HepG2 (cell line): ENCODE data around the gene RUSC1.

Source experiments
- CEBPB ChIP-seq: IDR thresholded peaks from 2 replicates; pipeline ENCODE4 v1.6.1; 2011; ENCODE audit warnings: low read depth, low read length, improper control_type of control experiment, borderline replicate concordance
- CTCF ChIP-seq: sonication (generic); formaldehyde crosslinking; IDR thresholded peaks from 2 replicates; pipeline ENCODE4 v1.5.0; 2020; ENCODE audit warnings: mild to moderate bottlenecking, missing genetic modification reagents, moderate library complexity
- EP300 ChIP-seq, 3 experiments: sonication (generic) in 1 of 3; formaldehyde crosslinking in 1 of 3; IDR thresholded peaks; 2 replicates each; pipeline versions ENCODE4 v1.5.1 to v1.6.1; 2011 to 2020; ENCODE audit warnings: low read depth in 2 of 3, low read length in 2 of 3, borderline replicate concordance in 1 of 3, improper control_type of control experiment in 1 of 3, mild to moderate bottlenecking in 1 of 3, missing genetic modification reagents in 1 of 3, moderate library complexity in 1 of 3
- GTF3A ChIP-seq: sonication (generic); formaldehyde crosslinking; conservative IDR thresholded peaks from 2 replicates; pipeline ENCODE4 v1.4.0; 2020; ENCODE audit warnings: mild to moderate bottlenecking, missing genetic modification reagents
- KLF13 ChIP-seq: sonication (generic); formaldehyde crosslinking; IDR thresholded peaks from 2 replicates; pipeline ENCODE4 v1.4.0; 2020; ENCODE audit warnings: mild to moderate bottlenecking, missing genetic modification reagents
- MTF1 ChIP-seq: sonication (generic); formaldehyde crosslinking; IDR thresholded peaks from 2 replicates; pipeline ENCODE4 v1.5.0; 2020; ENCODE audit warnings: missing genetic modification reagents
- POLR2A ChIP-seq, 2 experiments: IDR thresholded peaks; 2 replicates each; pipeline ENCODE4 v1.6.1; 2011; ENCODE audit warnings: low read depth in 2 of 2, low read length in 2 of 2, mild to moderate bottlenecking in 1 of 2, moderate library complexity in 1 of 2; ENCODE audit not compliant: insufficient read depth in 1 of 2
- SRSF9 ChIP-seq: fragments of 200-400 bp; formaldehyde crosslinking; IDR thresholded peaks from 2 replicates; pipeline ENCODE4 v1.6.1; 2018; ENCODE audit warnings: borderline replicate concordance, mild to moderate bottlenecking, low read depth, low read length; ENCODE audit not compliant: insufficient read depth, poor library complexity, severe bottlenecking
- ZNF354B ChIP-seq: sonication (generic); formaldehyde crosslinking; IDR thresholded peaks from 2 replicates; pipeline ENCODE4 v1.8.0; 2022; ENCODE audit warnings: mild to moderate bottlenecking, missing genetic modification reagents
- TF ChIP-seq, protein P1 (sequence below): sonication (generic); formaldehyde crosslinking; conservative IDR thresholded peaks from 2 replicates; pipeline ENCODE4 v1.4.0; 2020; ENCODE audit warnings: missing genetic modification reagents
- TF ChIP-seq, protein P2 (sequence below): sonication (generic); formaldehyde crosslinking; IDR thresholded peaks from 2 replicates; pipeline ENCODE4 v1.4.0; 2020; ENCODE audit warnings: mild to moderate bottlenecking, missing genetic modification reagents
- TF ChIP-seq, protein P3 (sequence below): IDR thresholded peaks from 2 replicates; pipeline ENCODE4 v1.6.1; 2016; ENCODE audit warnings: low read depth

DNA sequence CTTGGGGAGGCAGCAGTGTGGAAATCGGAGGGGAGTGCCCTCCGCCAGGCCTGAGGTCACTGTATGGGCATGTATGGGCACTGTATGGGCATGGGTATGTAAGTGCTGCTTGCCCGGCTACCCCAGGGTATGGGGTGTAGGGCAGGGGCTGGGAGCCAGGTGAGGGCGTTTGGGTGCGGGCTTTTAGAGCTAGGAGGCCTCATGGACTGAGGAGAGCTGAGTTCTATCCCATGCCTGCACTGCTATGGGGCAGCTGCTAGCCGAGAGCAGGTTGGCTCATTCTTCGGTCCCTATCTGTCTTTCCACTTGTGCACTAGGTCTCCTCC, 24.8 kb upstream of the RUSC1 start:
- no peak for TF ChIP-seq KLF13
- no peak for TF ChIP-seq POLR2A (IDR thresholded peaks at IDR 0.05; ENCODE audit: insufficient read depth in 1 of 2, low read depth in 2 of 2, low read length in 2 of 2)
- no peak for TF ChIP-seq GTF3A (CRISPR knock-in tag)
- no peak for TF ChIP-seq CEBPB
- no peak for TF ChIP-seq SRSF9
- TF ChIP-seq, protein P1, sequence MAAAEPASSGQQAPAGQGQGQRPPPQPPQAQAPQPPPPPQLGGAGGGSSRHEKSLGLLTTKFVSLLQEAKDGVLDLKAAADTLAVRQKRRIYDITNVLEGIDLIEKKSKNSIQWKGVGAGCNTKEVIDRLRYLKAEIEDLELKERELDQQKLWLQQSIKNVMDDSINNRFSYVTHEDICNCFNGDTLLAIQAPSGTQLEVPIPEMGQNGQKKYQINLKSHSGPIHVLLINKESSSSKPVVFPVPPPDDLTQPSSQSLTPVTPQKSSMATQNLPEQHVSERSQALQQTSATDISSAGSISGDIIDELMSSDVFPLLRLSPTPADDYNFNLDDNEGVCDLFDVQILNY (CRISPR knock-in tag) = no peak
- TF ChIP-seq EP300 (IDR thresholded peaks at IDR 0.05; ENCODE audit: low read depth in 2 of 2, low read length in 2 of 2) = no peak
- no peak for TF ChIP-seq EP300 (CRISPR knock-in tag; IDR thresholded peaks at IDR 0.05; ENCODE audit: borderline replicate concordance)
- TF ChIP-seq CTCF (CRISPR knock-in tag) = no peak
- TF ChIP-seq, protein P2, sequence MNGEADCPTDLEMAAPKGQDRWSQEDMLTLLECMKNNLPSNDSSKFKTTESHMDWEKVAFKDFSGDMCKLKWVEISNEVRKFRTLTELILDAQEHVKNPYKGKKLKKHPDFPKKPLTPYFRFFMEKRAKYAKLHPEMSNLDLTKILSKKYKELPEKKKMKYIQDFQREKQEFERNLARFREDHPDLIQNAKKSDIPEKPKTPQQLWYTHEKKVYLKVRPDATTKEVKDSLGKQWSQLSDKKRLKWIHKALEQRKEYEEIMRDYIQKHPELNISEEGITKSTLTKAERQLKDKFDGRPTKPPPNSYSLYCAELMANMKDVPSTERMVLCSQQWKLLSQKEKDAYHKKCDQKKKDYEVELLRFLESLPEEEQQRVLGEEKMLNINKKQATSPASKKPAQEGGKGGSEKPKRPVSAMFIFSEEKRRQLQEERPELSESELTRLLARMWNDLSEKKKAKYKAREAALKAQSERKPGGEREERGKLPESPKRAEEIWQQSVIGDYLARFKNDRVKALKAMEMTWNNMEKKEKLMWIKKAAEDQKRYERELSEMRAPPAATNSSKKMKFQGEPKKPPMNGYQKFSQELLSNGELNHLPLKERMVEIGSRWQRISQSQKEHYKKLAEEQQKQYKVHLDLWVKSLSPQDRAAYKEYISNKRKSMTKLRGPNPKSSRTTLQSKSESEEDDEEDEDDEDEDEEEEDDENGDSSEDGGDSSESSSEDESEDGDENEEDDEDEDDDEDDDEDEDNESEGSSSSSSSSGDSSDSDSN (CRISPR knock-in tag) = no peak
- TF ChIP-seq, protein P3, sequence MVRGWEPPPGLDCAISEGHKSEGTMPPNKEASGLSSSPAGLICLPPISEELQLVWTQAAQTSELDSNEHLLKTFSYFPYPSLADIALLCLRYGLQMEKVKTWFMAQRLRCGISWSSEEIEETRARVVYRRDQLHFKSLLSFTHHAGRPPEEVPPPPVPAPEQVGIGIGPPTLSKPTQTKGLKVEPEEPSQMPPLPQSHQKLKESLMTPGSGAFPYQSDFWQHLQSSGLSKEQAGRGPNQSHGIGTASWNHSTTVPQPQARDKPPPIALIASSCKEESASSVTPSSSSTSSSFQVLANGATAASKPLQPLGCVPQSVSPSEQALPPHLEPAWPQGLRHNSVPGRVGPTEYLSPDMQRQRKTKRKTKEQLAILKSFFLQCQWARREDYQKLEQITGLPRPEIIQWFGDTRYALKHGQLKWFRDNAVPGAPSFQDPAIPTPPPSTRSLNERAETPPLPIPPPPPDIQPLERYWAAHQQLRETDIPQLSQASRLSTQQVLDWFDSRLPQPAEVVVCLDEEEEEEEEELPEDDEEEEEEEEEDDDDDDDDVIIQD = no peak
- no peak for TF ChIP-seq ZNF354B (CRISPR knock-in tag)
- TF ChIP-seq MTF1 (CRISPR knock-in tag) = no peak
